RWPE2 (cell line): ENCODE measurements around the gene SLC36A1.

ENCODE experiments used
- ATAC-seq: fragments of 200-7000 bp; cut with Tn5 transposase; 3 replicates; pipeline ENCODE4 v1.9.1; 2021; ENCODE audit warnings: low read depth
- DNase-seq: peaks from one replicate; pipeline ENCODE4 v3.0.0-alpha.2; 2020; ENCODE audit warnings: low spot score
- H3K27ac ChIP-seq: fragments of 450-650 bp; 2 replicates; pipeline ENCODE4 v1.5.1; 2017; ENCODE audit warnings: mild to moderate bottlenecking; ENCODE audit not compliant: poor library complexity, severe bottlenecking
- H3K27me3 ChIP-seq: fragments of 250-450 bp; sonication (Bioruptor Pico); 2 replicates; pipeline ENCODE4 v1.5.1; 2021; ENCODE audit warnings: mild to moderate bottlenecking, moderate library complexity; ENCODE audit not compliant: insufficient read depth, poor library complexity, severe bottlenecking
- H3K36me3 ChIP-seq: fragments of 250-450 bp; sonication (Bioruptor Pico); 2 replicates; pipeline ENCODE4 v1.5.1; 2020; ENCODE audit warnings: low read depth, mild to moderate bottlenecking, moderate library complexity
- H3K4me1 ChIP-seq: fragments of 250-450 bp; sonication (Bioruptor Pico); 2 replicates; pipeline ENCODE4 v1.5.1; 2021; ENCODE audit warnings: mild to moderate bottlenecking, moderate library complexity; ENCODE audit not compliant: insufficient read depth, poor library complexity, severe bottlenecking
- H3K4me3 ChIP-seq: fragments of 250-450 bp; sonication (Bioruptor Pico); 2 replicates; pipeline ENCODE4 v1.5.1; 2021; ENCODE audit warnings: mild to moderate bottlenecking, moderate library complexity; ENCODE audit not compliant: severe bottlenecking
- H3K9me3 ChIP-seq: fragments of 250-450 bp; sonication (Bioruptor Pico); 2 replicates; pipeline ENCODE4 v1.5.1; 2021; ENCODE audit warnings: mild to moderate bottlenecking, moderate library complexity; ENCODE audit not compliant: severe bottlenecking
- TF ChIP-seq, protein P1 (sequence below): fragments of 450-650 bp; IDR thresholded peaks from one replicate; pipeline ENCODE4 v1.5.1; 2017; ENCODE audit warnings: mild to moderate bottlenecking, moderate library complexity; ENCODE audit not compliant: poor library complexity, severe bottlenecking

SLC36A1 gene

DNA sequence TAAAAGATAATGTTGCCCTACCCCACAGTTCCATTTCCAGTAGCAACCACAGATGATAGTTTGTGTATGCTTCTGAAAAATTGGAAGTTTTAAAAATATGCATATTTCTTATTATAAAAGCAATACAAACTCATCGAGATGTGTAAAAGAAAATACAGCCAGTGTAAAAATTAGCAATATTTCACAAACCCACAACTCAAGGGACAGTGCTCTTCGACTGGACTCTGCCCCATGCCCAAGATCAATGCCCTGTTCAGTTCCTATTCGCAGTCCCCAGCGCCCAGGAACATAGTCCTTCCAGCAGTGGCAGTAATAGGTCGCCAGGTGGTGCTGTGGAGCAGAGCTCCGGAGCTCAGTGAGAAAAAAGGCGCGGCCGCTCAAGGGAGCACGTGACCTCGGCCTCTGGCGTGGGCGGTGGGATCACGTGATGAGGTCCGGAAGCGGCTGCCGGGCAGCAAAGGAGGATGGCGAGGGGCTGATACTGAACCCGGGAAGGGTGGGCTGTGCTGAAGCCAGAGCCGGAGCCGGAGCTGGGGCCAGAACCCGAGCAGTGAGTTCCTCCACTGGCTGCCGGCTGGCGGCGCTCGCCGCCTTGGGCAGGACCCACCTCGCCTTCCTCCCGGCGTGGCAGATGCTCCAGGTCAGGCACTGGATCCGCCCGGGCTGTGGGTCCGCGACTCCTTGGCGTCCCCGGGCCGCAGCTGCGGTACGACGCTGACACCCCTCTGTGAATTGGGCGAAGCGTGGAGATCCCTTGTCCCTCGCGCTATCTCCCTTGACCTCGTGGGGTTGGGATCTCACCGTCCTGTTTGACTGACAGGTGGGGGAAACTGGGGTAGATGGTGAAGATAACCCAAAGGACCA lies at the start of gene SLC36A1:
SLC36A1 (plus strand) TSS at position 430 of the 864 bp plus-strand sequence. CDS start 11,190 bp downstream, outside the sequence.
- Histone ChIP-seq H3K27ac (no peak within 1 kb of the TSS), H3K4me1 (peaks cover 9% of the 10 kb centered on the region)
- peak; percentile 80 for ATAC-seq

DNA sequence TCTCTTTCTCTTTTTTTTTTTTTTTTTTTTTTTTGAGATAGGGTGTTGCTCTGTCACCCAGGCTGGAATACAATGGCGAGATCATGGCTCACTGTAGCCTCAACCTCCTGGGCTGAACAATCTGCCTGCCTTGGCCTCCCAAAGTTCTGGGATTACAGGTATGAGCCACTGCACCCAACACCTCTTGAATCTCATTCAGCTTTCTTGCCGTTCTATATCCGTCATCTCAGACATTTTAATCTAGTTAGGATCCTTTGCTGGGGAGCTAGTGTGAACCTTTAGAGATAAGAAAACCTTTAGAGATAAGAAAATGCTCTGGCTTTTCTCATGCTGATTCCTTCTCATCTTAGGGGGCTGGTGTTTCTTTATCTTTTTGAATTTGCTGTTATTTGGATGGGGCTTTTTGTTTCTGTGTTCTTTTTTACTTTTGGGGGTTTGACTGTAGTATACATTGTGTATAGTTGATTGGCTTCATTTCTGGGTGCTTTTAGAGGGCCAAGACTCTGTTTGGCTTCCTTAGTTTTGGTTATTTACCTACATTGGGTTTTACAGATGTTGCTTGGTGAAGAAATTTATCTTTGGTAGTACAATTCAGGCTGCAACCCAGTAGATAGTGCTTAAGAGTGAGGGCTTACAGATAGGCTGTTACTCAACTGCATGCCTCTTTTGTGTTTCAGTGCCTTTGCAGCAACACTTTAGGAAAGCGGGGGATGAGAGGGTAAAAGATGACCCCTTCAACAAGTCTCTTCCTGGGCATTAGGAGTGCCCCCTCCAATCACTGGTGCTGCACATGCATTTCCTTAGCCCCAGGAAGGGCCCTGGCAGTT lies 41.9 kb upstream of the SLC36A1 start:
- DNase-seq (no peak), ATAC-seq (no peak)
- Histone ChIP-seq H3K27ac (no peak overlapping the region), H3K36me3 (no peaks in the 10 kb centered on the region), H3K27me3 (peaks cover 18% of the 10 kb centered on the region), H3K9me3 (no peaks in the 10 kb centered on the region), H3K4me3 (no peak overlapping the region), H3K4me1 (no peaks in the 10 kb centered on the region)
- TF ChIP-seq, protein P1, sequence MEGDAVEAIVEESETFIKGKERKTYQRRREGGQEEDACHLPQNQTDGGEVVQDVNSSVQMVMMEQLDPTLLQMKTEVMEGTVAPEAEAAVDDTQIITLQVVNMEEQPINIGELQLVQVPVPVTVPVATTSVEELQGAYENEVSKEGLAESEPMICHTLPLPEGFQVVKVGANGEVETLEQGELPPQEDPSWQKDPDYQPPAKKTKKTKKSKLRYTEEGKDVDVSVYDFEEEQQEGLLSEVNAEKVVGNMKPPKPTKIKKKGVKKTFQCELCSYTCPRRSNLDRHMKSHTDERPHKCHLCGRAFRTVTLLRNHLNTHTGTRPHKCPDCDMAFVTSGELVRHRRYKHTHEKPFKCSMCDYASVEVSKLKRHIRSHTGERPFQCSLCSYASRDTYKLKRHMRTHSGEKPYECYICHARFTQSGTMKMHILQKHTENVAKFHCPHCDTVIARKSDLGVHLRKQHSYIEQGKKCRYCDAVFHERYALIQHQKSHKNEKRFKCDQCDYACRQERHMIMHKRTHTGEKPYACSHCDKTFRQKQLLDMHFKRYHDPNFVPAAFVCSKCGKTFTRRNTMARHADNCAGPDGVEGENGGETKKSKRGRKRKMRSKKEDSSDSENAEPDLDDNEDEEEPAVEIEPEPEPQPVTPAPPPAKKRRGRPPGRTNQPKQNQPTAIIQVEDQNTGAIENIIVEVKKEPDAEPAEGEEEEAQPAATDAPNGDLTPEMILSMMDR: no peak

More for the DNA sequence above, at the start of gene SLC36A1:
- Histone ChIP-seq H3K27me3 (peaks cover 7% of the 10 kb centered on the region), H3K36me3 (no peaks in the 10 kb centered on the region), H3K9me3 (no peaks in the 10 kb centered on the region), H3K4me3 (peak within 1 kb of the TSS; percentile 63)
- TF ChIP-seq, protein P1: peak; percentile 99
- peak; percentile 95 for DNase-seq

GRCh38 chr5:151406322-151406947 lies 41.0 kb upstream of the SLC36A1 start:
- TF ChIP-seq, protein P1: peak; percentile 65
- no peak for DNase-seq

DNA sequence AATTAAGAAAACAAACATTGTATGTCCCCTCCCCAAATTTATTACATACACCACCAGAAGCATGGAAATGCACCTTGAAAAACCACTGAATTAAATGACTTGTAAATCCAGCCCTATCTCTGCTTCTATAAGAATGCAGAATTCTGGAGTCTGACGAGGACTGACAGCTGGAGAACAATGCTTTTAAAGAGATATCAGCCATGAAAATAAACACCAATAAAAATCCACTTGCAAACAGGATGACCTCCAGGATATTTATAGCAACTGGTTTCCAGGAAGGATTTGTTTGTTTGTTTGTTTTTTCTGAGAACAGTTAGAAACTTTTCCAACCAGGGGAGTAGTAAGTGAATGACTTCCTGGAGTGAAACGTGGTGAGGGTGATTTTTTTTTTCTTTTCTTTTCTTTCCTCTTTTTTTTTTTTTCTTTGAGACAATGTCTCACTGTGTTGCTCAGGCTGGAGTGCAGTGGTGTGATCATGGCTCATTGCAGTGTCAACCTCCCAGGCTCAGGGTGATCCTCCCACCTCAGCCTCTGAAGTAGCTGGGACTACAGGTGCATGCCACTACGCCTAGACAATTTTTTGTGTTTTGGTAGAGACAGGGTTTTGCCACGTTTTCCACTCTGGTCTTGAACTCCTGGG lies 38.7 kb upstream of the SLC36A1 start:
- H3K36me3 ChIP-seq: no peaks in the 10 kb centered on the region
- no peak overlapping the region for H3K4me3 ChIP-seq
- H3K9me3 ChIP-seq: no peaks in the 10 kb centered on the region
- TF ChIP-seq, protein P1: no peak
- DNase-seq: no peak
- ATAC-seq: no peak
- no peak overlapping the region for H3K27ac ChIP-seq
- H3K27me3 ChIP-seq: peaks cover 26% of the 10 kb centered on the region
- H3K4me1 ChIP-seq: no peaks in the 10 kb centered on the region

More at GRCh38 chr5:151406322-151406947, 41.0 kb upstream of the SLC36A1 start:
- ATAC-seq: peak; percentile 44; the same call in 1 of the 3 replicates
- no peaks in the 10 kb centered on the region for H3K9me3 ChIP-seq
- H3K27me3 ChIP-seq: peaks cover 23% of the 10 kb centered on the region
- H3K27ac ChIP-seq: no peak overlapping the region
- no peak overlapping the region for H3K4me3 ChIP-seq
- H3K4me1 ChIP-seq: no peaks in the 10 kb centered on the region
- no peaks in the 10 kb centered on the region for H3K36me3 ChIP-seq
